Measurements from ENCODE around the gene ZNF444. TPM values are rescaled to one million over a fixed set of nuclear protein-coding genes. Genes with fewer than 3 reads are reported as not detected.

Gene ZNF444
- polyA plus RNA-seq, 3 donors, result 2.7 to 6.9 (median 3.5) TPM

DNA sequence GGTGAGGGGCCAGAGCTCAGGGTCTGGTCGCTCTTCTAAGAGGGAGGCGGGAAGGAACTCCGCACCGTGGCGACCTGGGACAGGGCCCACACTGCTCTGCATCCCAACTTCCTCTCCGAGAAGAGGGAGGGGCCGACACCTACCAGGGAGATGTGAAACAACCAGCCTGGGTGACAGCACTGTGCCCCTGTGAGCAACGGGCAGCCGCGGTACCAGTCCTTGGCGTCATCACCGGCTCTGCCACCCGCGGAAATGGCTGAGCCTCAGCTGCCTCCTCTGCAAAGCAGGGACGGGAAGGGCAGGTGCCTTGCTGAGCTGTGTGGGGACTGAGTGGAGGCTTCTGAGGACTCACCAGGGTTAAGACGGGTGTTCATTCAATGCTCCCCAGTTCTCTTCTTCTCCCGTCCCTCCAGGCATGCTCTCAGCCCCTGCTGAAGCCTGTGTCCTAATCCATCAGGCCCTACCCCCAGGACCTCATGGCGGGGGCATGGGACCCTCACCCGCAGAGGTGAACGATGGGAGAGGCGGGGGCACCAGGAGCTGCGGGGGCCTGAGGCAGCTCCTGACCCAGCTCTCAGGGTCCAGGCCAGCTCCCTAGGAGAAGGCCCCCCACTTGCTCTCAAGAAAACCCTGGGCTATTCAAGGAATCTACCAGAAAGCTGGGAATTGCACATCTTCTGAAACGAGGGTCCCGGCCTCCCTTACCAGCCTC is 29.3 kb upstream of the ZNF444 start:
- H3K36me3 Mint-ChIP-seq, result peaks cover 16 to 34% of the 10 kb centered on the region in 2 donors
- no peaks in the 10 kb centered on the region for H3K9me3 Mint-ChIP-seq
- peak overlapping the region; percentile 78 for H3K27ac ChIP-seq (ENCODE audit: low read depth in 1 of 2, low read length in 2 of 2)
- peaks cover 100% of the 10 kb centered on the region for H4K20me1 ChIP-seq (ENCODE audit: insufficient read depth, low read length)
- peaks cover 83% of the 10 kb centered on the region for H3K4me1 Mint-ChIP-seq
- H3K9ac ChIP-seq (ENCODE audit: insufficient read depth, low read length, poor library complexity, severe bottlenecking), result peak overlapping the region; percentile 29
- peak; percentile 87 to 91 (median 88) for DNase-seq
- peaks cover 0 to 4% (median 0%) of the 10 kb centered on the region in 3 donors for H3K27me3 Mint-ChIP-seq (ENCODE audit: low read depth in 3 of 3)
- H3K4me2 ChIP-seq (replicated peaks; ENCODE audit: extremely low read depth, low read length, poor library complexity, severe bottlenecking), result peak overlapping the region; percentile 60
- WGBS (ENCODE audit: insufficient coverage), result 28% methylated on average over 16 of the region's 24 CpGs
- no peak overlapping the region for H2AFZ ChIP-seq (ENCODE audit: insufficient read depth, low read depth, low read length, poor library complexity, severe bottlenecking)
- H3K79me2 ChIP-seq (ENCODE audit: insufficient read depth, low read length), result peaks cover 100% of the 10 kb centered on the region
- intact Hi-C loops (cut with micrococcal nuclease), result loop anchor here in 1 of 2 donors (1.0 kb wide), 1 partner anchor 9 kb away; no protein-coding TSS in a partner anchor
- H3K4me1 ChIP-seq (ENCODE audit: control insufficient read depth in 1 of 2, insufficient read depth in 2 of 2, low read length in 2 of 2), result peaks cover 63 to 86% of the 10 kb centered on the region in 2 donors
- peak overlapping the region in 2 of 3 experiments; percentile 8 to 66 for H3K4me3 ChIP-seq (replicated peaks in 1 of 3; ENCODE audit: low read depth in 2 of 3, low read length in 3 of 3)
- TF ChIP-seq, protein P1, sequence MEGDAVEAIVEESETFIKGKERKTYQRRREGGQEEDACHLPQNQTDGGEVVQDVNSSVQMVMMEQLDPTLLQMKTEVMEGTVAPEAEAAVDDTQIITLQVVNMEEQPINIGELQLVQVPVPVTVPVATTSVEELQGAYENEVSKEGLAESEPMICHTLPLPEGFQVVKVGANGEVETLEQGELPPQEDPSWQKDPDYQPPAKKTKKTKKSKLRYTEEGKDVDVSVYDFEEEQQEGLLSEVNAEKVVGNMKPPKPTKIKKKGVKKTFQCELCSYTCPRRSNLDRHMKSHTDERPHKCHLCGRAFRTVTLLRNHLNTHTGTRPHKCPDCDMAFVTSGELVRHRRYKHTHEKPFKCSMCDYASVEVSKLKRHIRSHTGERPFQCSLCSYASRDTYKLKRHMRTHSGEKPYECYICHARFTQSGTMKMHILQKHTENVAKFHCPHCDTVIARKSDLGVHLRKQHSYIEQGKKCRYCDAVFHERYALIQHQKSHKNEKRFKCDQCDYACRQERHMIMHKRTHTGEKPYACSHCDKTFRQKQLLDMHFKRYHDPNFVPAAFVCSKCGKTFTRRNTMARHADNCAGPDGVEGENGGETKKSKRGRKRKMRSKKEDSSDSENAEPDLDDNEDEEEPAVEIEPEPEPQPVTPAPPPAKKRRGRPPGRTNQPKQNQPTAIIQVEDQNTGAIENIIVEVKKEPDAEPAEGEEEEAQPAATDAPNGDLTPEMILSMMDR (IDR thresholded peaks at IDR 0.05), result no peak
- peak overlapping the region; percentile 20 to 73 for H3K4me3 Mint-ChIP-seq
- peak overlapping the region; percentile 75 to 91 (median 88) for H3K27ac Mint-ChIP-seq
- H3K36me3 ChIP-seq (replicated peaks in 1 of 2; ENCODE audit: control insufficient read depth in 1 of 2, insufficient read depth in 2 of 2, low read length in 2 of 2), result peaks cover under 1 to 14% of the 10 kb centered on the region in 2 donors
- no peaks in the 10 kb centered on the region for H3K9me3 ChIP-seq (replicated peaks in 1 of 2; ENCODE audit: control insufficient read depth in 1 of 2, insufficient read depth in 1 of 2, low read length in 2 of 2)
- H3K27me3 ChIP-seq (ENCODE audit: control insufficient read depth in 2 of 2, insufficient read depth in 2 of 2, low read length in 2 of 2), result no peaks in the 10 kb centered on the region

DNA sequence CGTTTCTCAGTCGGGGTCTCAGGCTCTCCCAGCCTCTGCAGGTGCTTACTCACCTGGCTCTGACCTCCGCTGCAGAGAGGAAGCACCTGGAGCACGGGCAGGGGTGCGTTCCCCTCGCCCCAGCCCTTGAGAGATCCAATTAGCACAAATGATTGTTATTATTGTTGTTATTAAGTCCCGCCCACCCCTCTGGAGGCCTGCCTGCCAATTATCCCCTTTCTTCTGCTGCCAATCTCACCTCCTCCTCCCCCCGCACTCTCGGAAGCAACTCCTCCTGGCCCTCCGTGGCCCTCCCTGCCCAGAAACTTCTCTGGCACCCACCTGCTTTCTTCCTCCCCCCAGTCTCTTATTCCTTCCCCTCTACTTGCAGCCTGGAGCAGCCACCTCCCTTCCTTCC is 28.8 kb upstream of the ZNF444 start:
- WGBS (ENCODE audit: insufficient coverage), result 20% methylated on average over 5 of the region's 10 CpGs
- Histone ChIP-seq H3K9ac (ENCODE audit: insufficient read depth, low read length, poor library complexity, severe bottlenecking) (no peak overlapping the region), H3K27me3 (ENCODE audit: control insufficient read depth in 2 of 2, insufficient read depth in 2 of 2, low read length in 2 of 2) (no peaks in the 10 kb centered on the region), H2AFZ (ENCODE audit: insufficient read depth, low read depth, low read length, poor library complexity, severe bottlenecking) (no peak overlapping the region), H3K79me2 (ENCODE audit: insufficient read depth, low read length) (peaks cover 100% of the 10 kb centered on the region), H3K4me2 (replicated peaks; ENCODE audit: extremely low read depth, low read length, poor library complexity, severe bottlenecking) (peak overlapping the region; percentile 60), H3K4me1 (ENCODE audit: control insufficient read depth in 1 of 2, insufficient read depth in 2 of 2, low read length in 2 of 2) (peaks cover 65 to 86% of the 10 kb centered on the region in 2 donors), H3K36me3 (replicated peaks in 1 of 2; ENCODE audit: control insufficient read depth in 1 of 2, insufficient read depth in 2 of 2, low read length in 2 of 2) (peaks cover 0 to 8% of the 10 kb centered on the region in 2 donors), H4K20me1 (ENCODE audit: insufficient read depth, low read length) (peaks cover 100% of the 10 kb centered on the region), H3K27ac (ENCODE audit: low read depth in 1 of 2, low read length in 2 of 2) (peak overlapping the region; percentile 78), H3K4me3 (replicated peaks in 1 of 3; ENCODE audit: low read depth in 2 of 3, low read length in 3 of 3) (peak overlapping the region in 1 of 3 experiments; percentile 66), H3K9me3 (replicated peaks in 1 of 2; ENCODE audit: control insufficient read depth in 1 of 2, insufficient read depth in 1 of 2, low read length in 2 of 2) (no peaks in the 10 kb centered on the region)
- intact Hi-C loops (cut with micrococcal nuclease), result no loop called here
- no peaks in the 10 kb centered on the region for H3K9me3 Mint-ChIP-seq
- peaks cover 0 to 4% (median 0%) of the 10 kb centered on the region in 3 donors for H3K27me3 Mint-ChIP-seq (ENCODE audit: low read depth in 3 of 3)
- H3K27ac Mint-ChIP-seq, result peak overlapping the region in 6 of 7 donors; percentile 78 to 91 (median 88)
- TF ChIP-seq, protein P1 (IDR thresholded peaks at IDR 0.05), result no peak
- DNase-seq, result no peak
- peaks cover 81% of the 10 kb centered on the region for H3K4me1 Mint-ChIP-seq
- peak overlapping the region; percentile 16 to 65 for H3K4me3 Mint-ChIP-seq
- H3K36me3 Mint-ChIP-seq, result peaks cover 11 to 28% of the 10 kb centered on the region in 2 donors
